TTC549 (cell line): ENCODE results near the gene REPS2.
"Not testable (repeated sequence)": the region's sequence is repeated elsewhere in the genome, so short reads cannot be mapped to it uniquely, and the experiment has no call there.

ENCODE experiments used
- FAIRE-seq: peaks from 2 replicates; lab custom pipeline; 2012; peaks lifted over from hg19 to GRCh38; lab: Jason Lieb, UNC

REPS2 gene

DNA sequence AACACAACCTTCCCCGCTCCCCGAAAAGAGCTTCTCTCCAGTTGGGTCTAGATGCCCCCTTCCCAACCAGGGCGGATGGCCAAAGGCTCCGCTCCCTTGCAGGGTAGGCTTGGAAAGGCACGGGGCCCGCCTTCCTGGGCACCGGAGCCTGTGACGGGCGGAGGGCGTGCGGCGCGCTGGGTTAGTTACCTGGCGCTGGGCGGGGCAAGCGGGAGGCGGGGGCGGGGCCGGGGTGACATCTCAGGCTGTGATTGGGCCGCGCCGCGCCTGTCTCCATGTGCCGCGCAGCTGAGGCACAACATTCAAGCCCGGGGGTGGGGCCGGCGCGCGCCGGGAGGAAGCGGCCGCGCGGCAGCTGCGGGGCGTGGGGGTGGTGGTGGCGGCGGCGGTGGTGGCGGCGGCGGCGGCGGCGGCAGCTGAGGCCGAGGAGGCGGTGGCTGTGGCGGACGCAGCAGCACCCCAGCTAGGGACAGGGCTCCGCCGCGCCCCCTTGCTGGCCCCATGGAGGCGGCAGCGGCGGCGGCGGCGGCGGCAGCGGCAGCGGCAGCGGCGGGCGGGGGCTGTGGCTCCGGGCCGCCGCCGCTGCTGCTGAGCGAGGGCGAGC lies at the start of gene REPS2:
REPS2 (plus strand) TSS at position 298 of the 604 bp plus-strand sequence; CDS start at position 502, 204 bp downstream.
- no peak for FAIRE-seq

DNA sequence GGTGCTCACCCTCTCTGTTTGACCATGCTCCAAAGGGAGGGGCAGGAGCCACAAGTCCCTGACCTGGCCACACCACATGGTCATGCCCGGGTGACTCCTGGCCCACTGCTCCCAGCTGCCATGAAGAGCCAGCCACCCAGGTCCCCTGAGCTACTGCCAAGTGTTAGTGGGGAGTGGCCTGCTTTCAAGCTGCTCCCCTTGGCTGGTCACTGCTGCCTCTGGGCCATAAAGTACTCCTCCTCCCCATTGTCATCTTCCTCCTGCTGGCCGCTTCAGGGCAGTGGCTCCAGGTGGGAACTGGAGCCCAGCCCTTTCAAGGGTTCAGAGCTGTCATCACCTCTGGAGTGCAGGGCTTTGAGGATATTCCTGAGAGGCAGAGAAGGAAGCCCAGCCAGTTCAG lies 49.0 kb upstream of the REPS2 start:
- FAIRE-seq, result no peak

- FAIRE-seq, result no peak
Observed at GRCh38 chrX:16903274-16904022, 43.0 kb upstream of the REPS2 start.

GRCh38 chrX:16910376-16910775 lies 36.1 kb upstream of the REPS2 start:
- FAIRE-seq, result no peak

DNA sequence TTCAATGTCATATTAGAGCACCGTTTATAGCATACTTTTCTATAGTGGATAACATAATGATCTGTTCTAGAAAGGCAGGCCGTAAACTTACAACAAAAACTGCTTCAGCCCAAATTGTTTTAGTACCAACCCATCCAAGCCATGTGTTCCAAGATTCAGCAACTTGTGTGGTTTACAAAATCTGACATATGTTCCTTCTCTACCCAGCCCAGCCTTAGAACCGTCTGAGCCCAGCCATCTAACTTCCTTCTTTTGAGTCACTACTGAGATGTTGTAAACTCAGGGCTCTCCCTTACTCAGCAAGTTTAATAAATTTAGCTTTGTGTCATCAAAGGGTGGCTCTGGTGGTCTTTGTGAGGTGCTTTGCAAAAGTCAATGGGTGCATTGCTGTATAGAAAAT lies 32.4 kb upstream of the REPS2 start:
- no peak for FAIRE-seq

GRCh38 chrX:16916561-16916960 lies 29.9 kb upstream of the REPS2 start:
- FAIRE-seq, result no peak

DNA sequence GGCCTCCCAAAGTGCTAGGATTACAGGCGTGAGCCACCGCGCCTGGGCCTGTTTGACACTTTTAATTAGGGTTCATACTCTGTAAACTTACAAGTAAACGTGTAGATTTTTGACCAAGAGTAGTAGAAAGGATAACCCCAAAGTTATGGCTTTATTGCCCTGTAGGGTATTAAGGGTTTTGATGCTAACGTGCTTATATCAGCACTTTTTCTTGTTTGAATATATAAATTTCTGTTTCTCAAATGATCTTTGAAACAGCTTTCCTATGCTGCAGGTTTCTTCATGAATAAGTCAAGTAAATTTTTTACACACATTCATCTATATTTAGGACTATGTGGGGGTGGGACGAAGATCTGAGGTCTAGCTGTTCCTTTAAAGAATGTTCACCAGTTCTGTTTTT lies 29.3 kb upstream of the REPS2 start:
- no peak for FAIRE-seq

DNA sequence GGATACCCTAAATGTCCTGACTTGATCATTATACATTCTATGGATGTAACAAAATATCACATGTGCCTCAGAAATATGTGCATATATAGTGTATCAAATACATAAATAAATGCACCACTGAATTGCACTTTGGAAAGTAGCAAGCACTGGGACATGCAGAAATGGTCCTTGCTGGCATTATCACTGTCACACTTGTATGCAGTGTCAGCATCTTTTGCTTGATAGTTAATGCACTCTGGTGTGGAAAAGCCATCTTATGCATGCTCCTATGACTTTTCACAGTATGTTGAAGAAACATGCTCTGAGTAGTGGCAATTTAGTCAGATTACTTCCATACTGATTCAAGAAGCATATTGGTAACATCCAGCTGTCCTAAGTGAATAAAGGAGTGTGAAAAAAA lies 27.5 kb upstream of the REPS2 start:
- FAIRE-seq, result no peak

DNA sequence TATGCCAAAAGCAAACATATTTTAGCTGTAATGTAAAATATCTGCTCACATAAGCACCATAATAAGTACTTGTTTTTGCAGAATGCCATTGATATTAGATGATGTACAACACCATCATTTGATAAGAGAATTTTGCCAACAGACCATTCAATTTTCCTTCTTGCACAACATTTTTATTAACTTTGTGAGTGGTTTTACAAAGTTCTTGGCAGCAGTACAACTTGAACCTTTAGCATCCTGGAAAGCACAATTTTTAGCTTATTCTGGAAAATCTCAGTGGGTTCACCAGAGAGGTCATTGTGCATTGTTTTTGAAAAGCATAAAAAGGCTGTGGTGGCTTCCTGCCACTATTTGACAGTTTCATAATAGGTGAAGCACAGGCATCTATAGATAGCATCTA lies 26.4 kb upstream of the REPS2 start:
- FAIRE-seq, result no peak

GRCh38 chrX:16923157-16923556 lies 23.3 kb upstream of the REPS2 start:
- no peak for FAIRE-seq

GRCh38 chrX:16924631-16925480 lies 21.6 kb upstream of the REPS2 start:
- no peak for FAIRE-seq

DNA sequence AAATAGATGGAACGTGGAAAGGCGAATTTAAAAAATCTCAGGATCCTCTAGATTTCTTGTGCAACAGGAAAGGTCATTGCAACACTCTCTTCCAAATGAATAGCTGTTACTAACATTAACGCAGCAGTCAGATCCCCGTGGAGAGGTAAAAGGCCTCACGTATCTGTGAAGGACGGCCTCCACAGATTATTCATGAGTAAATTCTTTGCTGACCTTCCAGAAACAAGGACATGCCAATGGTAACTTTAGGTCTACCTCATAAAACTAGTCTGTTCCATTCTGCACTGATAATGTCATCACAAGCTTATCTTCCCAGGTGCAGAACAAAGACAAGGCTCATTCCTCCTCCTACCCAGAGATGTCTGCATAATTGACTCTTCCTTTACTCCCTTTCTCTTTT lies 16.1 kb upstream of the REPS2 start:
- FAIRE-seq, result no peak

DNA sequence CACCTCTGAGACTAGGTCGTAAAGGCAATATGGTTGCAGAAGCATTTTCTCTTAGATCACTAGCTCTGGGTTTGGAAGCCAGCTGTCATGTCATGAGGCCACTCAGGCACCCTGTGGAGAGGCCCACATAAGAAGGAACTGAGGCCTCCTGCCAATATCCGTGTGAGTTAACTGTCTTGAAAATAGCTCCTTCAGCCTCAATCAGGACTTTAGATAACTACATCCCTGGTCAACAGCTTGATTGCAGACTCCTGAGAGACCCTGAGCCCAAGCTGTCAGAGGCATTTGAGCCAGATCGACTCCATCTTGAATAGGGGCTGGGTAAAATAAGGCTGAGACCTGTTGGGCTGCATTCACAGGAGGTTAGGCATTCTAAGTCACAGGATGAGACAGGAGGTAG lies 15.1 kb upstream of the REPS2 start:
- no peak for FAIRE-seq

- FAIRE-seq, result no peak
Observed at GRCh38 chrX:16931855-16932575, 14.4 kb upstream of the REPS2 start.

DNA sequence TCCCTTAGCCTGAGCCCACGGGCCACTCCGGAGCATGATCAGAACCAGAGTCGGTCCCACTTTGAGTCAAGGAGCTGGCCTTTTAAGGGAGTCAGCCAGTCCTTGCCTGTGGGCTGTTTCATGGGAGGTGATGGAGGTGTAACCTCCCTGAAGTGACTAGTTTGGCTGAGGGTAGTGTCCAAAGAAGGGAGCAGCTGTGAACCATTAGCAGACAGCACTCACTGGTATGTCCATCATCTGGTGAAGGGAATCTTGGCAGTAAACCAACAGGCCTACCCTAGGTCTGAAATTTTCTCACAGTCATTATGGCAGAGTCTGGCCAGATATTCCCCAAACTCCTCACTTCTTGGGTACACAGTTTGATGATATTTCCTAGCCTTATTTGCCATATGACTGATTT lies 12.3 kb upstream of the REPS2 start:
- FAIRE-seq, result no peak

- FAIRE-seq, result no peak
Observed at GRCh38 chrX:16946971-16947562, 609 bp downstream of the REPS2 start.

DNA sequence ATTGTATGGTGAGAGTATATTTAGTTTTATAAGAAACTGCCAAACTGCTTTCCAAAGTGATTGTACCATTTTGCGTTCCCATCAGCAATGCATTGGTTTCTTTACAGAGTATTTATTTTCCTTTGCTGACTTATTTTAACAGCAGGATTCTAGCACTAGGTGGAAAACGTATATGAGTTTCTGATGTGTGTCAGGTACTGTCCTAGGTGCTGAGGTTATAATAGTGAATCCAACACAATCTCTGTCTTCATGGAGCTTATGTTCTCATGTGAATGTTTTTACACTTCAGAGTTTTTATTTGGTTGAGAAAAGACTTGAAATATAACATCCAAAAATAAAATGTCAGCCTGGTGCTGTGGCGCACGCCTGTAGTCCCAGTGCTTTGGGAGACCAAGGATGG lies 4.0 kb downstream of the REPS2 start:
- no peak for FAIRE-seq

DNA sequence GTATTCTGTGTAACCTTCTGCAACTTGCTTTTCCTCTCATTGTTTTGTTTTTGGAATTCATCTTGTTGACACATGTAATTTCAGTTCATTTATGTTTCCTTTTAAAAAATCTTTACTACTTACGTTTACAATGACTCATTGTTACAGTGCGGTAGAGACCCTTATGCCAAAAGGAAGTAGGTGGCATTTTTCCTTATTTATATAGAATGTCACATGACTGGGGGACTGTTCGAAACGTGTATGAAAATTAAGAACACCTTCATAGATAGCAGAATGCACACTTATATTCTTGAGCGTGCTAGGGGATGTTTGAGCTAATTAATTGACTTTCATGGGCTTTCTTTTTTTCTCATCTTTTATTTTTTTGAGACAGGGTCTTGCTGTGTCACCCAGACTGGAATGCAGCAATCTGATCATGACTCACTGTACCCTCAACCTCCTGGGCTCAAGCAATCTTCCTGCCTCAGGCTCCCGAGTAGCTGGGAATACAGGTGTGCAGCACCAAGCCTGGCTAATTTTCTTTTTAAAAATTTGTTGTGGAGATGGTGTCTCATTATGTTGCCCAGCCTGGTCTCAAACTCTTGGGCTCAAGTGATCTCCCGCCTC lies 7.3 kb downstream of the REPS2 start:
- no peak for FAIRE-seq

DNA sequence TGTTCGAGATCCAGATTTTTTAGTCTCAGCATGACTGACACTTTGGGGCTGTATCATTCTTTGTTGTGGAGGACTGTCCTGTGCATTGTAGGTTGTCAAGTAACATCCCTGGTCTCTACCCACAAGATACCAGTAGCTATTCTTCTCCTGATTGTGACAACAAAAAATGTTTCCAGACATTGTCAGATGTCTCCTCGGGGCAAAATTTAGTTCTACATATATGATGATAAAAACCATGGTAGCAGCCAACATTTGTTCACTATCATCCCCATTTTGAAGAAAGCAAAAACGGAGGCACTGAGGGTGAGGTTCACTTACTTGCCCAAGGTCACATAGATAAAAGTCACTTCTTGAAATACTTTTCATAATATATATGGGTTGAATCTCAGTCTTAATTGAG lies 11.3 kb downstream of the REPS2 start:
- FAIRE-seq, result no peak

DNA sequence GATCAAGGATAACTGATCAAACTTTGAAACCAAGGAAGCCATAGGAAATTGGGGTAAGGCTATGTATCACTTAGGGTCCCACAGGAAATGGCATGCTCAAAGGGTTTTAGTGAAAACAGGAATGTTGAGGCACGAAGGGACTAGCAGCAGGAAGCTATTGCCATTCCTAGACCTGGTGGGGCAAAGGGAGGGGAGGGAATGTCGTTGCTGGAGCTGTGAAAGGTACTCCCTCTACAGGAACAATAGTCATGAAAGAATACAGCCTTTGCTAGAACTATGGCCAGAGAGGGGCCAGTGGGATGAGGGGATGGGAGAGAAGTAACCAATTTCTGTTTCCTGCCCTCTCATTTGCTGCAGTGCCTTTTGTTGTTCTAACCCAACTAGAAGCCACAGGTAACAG lies 11.9 kb downstream of the REPS2 start:
- no peak for FAIRE-seq

DNA sequence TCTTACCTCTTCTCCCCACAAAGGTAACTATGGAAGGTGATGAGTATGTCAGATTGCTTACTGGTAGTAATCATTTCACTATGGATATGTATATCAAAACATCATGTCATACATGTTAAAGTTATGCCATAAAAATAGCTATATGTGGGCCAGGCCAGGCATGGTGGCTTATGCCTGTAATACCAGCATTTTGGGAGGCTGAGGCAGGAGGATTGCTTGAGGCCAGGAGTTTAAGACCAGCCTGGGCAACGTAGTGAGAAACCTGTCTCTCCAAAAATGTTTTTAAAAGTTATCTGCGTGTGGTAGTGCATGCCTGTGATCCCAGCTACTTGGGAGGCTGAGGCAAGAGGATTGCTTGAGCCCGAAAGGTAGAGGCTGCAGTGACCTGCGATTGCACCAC lies 16.2 kb downstream of the REPS2 start:
- not testable (repeated sequence) for FAIRE-seq

GRCh38 chrX:16963216-16963615 lies 16.8 kb downstream of the REPS2 start:
- no peak for FAIRE-seq
